GM21381 (cell line): ENCODE measurements around the gene NAPB.
A peak's percentile ranks its signal among the peaks of the same experiment; 100 is the strongest.

ENCODE experiments used
- ATAC-seq: cut with Tn5 transposase; IDR thresholded peaks from one replicate; pipeline ENCODE4 v1.9.1; 2021; ENCODE audit warnings: mild to moderate bottlenecking, moderate library complexity; ENCODE audit not compliant: unreplicated experiment

NAPB gene

DNA sequence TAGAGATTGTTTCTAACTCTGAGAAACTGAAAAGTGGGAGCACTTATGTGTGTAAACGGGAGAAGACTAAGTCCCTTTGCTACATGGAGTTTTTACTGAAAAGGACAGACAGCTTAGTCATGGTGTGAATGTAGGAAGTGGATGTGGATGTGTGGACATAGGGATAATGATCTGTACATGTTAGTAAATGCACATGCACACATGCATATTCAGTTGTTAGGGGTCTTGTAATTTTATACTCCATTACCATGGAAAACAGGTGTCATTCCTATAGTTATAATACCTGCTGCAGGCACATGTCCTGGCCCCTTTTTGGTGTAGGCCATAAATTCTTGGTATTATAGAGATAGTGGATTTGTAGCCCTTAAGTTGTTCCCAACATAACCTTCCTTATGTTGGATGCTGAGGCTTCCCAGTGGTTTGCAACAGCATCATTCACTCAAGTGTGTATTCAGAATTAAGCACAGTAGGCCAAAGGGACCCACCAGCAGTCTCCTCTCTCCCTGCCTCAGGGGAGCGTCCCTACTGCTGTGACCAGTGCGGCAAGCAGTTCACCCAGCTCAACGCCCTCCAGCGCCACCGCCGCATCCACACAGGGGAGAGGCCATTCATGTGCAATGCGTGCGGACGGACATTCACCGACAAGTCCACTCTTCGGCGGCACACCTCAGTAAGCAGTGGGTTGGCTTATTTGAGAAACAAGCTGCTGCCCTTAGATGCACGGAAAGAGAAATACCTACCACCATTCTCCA lies 52.0 kb downstream of the NAPB start:
- no peak for ATAC-seq

DNA sequence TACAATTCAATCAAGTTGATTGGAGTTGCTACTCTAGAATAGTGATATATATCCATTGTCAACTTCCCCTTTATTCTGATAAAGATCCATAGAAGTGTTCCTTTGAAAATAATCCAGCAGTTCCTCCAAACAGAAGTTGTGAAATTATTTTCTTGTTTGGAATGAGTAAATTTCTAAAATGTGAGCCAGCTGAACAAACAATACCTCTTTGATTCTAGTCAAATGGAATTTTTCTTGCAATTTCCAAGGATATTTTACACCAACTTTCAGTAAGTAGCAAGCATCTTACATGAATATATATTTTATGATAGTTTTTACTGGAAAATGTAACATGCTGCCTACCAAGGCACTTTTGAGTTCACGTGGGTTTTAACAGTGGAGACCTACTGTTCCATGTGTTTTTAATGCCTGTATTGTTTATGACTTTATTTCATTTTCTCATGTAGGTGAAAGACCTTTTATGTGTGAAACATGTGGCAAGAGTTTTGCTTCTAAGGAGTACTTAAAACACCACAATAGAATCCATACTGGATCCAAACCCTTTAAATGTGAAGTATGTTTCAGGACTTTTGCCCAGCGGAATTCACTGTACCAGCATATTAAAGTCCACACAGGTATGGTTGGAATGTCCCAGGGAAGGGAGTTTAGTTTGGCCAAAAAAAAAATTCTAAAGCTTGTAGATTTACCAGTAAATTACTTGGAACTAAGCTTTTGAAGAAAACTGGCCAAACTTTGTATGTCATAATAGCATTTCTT lies 52.8 kb downstream of the NAPB start:
- no peak for ATAC-seq

DNA sequence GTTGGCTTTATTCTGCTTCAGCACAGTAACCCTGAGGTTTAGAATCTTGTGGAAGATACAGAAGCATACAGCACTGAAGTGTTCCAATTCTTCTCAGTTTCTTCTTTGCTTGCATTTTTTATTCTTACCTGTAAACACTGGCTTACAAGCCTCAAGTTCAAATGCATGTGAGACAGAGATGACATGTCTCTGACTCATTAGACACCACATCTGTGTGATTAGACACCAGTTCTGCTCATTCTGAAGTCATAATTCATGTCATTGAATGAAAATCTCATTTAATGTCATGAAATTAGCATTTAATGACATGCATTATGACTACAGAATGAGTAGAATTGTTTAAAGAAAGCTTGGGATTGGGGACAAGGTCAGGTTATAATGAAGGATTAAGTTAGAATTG lies 53.5 kb downstream of the NAPB start:
- ATAC-seq = no peak

DNA sequence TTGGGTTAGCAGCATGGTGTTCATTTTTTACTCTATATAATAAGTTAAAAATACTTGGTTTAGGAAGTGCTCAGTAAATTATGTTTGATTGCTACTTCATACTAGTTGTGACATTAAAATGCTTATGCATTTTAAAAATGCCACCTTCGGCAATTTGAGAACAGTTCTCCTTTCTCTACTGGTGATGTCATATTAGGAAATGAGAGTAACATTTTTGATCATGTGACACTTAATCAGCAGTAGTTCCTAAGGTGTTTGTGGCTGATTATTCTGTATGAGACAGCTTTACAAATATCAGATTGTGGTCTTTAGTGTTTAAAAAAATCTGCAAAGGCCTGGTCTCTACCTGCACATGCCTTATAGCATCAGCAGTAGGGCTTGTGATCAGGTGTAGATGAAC lies 54.9 kb downstream of the NAPB start:
- no peak for ATAC-seq

DNA sequence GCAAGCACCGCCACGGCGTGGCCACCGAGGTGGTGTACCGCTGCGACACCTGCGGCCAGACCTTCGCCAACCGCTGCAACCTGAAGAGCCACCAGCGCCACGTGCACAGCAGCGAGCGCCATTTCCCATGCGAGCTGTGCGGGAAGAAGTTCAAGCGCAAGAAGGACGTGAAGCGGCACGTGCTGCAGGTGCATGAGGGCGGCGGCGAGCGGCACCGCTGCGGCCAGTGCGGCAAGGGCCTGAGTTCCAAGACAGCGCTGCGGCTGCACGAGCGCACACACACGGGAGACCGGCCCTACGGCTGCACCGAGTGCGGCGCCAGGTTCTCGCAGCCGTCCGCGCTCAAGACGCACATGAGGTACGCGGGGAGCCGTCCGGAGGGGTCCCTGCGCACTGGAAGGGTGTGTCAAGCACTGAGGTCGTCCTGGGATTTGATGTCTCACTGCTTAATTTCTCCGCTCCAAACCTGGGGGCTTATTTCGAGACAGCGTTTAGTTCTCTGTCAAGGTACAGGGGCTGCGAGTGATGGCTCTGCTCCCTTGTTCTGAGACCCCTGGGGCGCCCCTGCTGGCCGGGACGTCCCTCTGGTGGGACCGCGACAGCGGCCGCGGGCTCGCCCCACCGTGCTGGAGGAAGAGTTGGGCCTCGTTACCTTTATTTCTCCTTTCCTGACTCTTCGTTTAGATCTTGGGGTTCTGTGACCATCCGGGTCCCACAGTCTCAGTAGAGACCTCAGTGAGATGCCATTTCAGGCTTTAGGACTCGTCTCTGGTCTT lies 55.7 kb downstream of the NAPB start:
- no peak for ATAC-seq

GRCh38 chr20:23363257-23363649 lies 58.0 kb downstream of the NAPB start:
- ATAC-seq = no peak

DNA sequence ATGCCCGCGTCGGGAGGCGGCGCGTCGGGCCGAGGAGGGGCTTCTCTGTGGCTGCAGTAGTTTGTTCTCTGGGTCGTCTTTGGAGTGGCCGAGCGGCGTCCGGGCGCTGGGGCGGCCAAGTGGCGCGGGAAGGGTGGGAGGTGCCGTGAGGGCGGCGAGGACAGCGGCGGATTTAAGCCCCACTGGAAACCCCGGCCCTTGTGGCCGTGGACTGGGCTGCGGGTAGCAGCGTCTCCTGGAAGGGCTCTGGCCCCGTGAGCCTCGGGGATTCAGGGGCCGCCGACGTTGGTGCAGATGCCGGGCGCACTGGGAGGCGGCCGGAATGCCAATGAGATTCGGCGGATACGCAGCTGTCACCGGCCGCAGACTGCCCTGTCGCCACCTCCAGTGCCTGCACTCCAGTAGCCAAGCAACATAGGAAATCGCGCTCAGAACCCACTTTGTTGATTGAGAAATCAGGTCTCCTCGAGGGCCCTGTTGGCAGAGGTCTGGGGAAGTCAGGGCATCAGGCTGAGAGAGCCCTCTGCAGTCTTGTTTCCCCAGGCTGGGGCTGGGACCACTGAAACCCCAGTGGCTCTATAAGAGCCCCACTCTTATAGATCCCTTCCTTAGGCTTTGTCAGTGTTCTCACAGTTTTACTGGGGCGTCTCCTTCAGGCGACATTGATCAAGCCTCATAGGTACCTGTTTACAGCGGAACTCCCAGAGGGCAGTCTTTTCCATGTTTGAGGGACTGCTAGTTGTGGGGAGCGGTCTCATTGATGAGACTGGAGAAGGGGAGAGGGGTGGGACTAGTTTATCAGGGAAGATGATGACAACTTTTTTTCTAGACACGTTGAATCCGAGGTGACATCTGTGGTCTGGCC lies 58.7 kb downstream of the NAPB start:
- peak; percentile 13 for ATAC-seq

DNA sequence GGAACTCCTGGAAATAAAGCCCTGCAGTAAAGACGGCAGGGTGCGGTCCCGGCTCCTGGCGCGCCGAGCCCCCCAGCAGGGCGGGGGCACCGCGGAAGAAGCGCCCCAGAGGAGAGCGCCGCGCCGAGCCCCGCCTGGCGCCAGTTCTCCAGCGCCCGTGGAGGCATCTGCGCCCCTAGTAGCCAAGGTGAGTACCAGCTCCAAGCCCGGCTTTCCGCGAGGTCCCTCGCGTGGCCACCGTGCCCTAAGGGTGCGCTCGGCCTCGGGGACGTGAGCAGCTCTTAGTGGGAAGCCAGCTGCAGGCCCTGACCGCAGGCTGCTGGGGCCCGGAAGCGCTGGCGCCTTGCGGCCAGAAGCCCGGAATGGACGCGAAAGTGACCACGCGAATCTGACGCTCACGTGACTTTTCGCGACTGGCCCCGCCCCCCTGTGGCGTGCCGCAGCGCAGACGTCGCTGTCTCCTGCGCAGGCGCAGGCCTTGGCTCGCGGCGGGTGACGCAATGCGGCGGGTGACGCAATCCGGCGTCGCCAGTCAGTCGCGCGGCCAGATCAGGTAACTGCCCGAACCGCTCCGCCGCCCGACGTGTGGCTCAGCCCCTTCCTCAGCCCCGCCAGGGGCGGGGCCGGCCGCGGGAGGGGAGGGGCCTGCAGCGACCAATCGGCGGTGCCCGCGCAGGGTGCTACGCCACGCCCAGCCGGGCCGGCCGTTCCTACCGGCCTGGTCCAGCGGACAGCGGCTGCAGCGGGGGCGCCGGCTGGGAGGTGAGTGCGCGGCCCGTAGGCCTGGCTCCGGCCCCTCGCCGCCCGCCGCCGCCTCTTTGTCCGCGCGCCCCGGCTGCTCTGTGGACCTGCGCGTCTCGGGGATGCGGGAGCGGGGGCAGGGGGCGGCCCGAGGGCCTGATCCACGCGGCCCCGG lies 59.6 kb downstream of the NAPB start, which contains the start of gene GZF1:
GZF1 (plus strand) TSS at position 707 of the 916 bp plus-strand sequence. CDS start 2,202 bp downstream, outside the sequence.
- ATAC-seq = peak; percentile 65

DNA sequence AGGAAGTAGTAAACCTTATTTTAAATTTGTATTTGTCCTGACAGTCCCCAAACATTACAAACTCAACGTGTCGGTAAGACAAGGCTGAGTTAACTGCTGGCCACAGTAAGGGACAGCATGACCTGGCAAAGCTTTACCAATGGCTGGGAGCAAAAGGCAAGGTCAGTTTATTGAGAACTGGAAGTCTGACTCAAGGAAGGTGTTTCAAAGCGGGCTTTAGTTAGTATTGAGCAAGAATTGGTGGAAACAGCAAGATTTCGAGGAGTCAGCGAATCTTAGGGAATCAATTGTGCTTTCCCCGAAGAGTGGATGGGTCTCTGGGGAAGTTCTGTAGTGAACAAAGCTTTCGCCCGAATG lies 60.2 kb downstream of the NAPB start:
- ATAC-seq = no peak

DNA sequence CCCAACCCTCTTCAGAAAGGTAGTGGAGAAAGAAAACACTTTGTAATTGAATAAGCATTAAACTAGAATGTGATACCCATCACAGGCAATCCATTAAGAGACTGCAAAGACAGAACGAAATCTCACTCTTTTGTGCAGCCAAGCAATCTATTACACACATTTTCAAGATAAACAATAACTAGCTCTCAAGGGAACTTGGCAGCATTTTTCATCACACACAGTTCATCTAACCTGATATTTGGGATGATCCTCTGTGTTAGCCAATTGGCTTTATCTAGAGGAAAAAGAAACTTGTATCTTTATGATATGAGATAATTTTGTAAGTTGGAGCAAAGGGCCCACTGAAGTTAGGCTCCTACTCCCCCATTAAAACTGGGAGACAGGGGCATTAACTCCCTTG lies 60.8 kb downstream of the NAPB start:
- no peak for ATAC-seq

DNA sequence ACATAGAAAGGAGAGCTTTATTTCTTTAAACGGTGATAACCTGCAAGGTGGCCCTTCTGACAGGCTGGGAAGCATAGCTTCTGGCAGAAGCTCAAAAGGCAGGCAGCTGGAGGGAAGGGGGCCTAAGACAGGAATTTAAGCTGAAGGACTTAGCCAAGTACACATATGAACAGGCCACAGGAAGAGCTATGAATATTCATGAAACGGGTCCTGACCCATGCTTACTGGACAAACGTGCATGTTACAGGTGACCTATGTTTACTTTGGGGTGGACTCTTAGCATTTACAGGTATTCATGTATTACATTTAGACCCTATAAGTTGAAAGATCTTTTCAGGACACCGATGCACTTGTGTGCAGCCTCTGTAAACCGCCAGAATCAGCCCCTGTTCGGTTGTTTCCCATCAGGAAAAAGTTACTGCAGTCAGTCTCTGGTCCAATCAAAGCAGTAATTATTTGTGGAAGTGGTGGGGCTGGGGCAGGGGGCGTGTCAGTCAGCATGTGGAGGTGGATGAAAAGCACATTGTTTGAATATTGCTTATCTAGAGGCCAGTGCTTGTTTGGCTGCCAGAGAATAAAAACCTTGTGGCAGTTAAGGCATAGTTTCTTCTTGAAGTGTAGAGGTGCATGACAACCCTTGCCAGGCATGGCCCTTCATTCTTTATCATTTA lies 62.2 kb downstream of the NAPB start:
- ATAC-seq = no peak

GRCh38 chr20:23358563-23358906 lies 62.8 kb downstream of the NAPB start:
- ATAC-seq = no peak

DNA sequence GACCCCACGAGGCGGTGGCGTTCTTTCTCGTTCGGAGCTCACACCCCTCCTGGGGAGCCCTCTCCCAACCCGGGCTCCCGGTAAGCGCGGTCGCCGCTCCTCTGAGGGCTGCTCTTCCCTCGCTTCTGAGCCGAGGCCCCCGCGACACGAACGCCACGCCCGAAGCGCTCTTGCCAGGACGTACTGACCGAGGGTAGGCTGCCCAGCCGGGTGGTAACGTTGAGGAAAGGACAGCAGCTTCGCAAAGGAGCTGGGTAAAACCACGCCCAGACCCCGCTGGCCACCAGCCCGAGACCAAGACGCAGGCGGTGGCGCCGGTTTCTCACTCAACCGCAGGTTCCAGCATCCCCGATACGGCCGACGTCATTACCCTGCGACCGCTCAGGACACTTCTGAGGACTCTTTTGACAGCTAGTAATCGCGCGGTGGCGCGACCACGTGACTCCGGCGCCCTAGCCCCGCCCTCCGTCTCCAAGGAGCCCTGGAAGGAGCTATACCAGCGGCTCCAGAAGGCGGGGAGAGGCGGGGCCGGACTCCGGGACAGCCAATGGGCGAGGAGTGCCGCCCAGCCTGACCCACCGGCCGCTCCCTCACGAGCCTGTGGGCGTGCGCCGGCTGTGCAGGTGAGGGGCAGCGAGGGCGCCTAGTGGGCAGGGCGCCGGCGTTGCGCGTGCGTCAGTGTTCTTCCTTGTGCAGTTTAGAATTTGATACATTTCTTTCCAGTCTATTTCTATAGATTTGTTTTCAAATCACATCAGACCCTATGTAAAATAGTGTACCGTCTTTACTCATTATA lies 63.3 kb downstream of the NAPB start:
- ATAC-seq = peak; percentile 70

DNA sequence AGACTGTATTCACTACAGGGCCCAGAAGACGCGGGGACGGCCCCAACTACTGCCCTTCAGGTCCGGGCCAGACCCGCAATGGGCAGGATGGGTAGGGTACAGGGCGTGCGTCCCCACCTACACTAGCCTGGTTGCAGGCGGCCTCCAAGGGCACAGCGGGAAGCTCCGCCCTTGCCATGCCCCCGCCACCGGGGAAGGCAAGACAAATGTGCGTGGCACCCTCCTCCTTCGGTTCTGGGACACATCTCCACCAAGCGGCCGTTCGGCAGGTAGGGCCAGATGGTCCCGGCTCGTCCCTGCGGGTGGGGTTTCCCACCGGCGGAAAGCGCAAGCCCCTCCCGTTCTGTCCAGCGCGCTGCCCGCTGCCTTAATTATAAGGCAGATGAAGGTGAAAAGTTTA lies 65.1 kb downstream of the NAPB start:
- no peak for ATAC-seq

DNA sequence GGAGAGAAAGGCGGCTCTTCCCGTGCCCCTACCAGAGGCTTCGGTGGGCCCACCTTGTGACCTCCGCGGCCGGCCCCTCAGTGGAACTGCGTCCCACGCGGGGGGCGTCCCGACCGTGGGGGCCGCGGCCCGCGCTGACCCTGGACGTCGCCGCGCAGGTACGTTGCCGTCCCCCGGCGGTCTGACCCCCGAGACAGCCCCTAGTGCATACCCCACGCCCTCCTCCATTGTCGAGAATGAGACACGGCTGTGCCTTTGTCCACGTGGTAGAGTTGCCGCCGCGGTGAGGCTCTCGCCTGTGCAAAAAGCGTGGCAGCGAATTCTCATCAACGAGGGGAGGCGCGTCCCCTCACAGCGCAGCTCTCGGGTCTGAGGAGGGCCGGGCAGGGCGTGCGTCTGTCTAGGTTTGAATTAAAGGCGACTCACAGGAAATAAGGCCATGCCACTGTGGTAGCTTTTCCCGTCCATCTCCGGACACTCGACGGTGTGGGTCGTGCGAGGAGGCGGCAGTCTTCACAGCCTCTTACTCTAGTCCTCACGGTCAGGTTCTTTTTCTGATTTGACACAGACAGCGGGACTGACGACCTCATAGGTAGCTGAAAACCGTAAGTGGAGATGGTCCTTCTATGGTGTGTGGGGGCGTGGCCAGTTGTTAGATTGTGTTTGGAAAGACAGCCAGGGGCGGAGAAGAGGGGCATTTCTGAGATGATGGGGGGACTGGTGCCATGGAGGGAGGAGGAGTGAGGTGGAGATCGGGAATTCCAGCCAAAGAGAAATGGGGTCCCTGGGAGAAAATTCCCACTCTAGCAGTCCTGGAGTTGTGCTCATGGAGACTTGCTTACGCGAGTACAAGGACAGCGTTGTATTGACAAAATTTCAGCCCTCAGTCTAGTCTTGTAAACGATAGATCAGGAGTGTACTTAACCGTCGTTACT lies 70.1 kb downstream of the NAPB start:
- peak; percentile 19 for ATAC-seq

GRCh38 chr20:23350196-23350903 lies 70.9 kb downstream of the NAPB start, which contains the start of gene NXT1:
TSS of gene NXT1 (plus strand) at chr20:23350791. CDS start at chr20:23354042, 3,251 bp downstream.
- ATAC-seq = peak; percentile 87
